ENCODE results near the gene ACYP1.
A peak's percentile ranks its signal among the peaks of the same experiment; 100 is the strongest.

The ACYP1 gene

GRCh38 chr14:75022655-75023054 is 41.2 kb downstream of the ACYP1 start:
- in situ Hi-C loops (cut with MboI; ENCODE audit: low pct_unique_long_range_greater_than_20kb, low sequenced_read_pairs, unreplicated experiment) = no loop called here
- no peak for DNase-seq (ENCODE audit: low spot score)

GRCh38 chr14:75018694-75019093 is 45.1 kb downstream of the ACYP1 start:
- TF ChIP-seq, protein P1, sequence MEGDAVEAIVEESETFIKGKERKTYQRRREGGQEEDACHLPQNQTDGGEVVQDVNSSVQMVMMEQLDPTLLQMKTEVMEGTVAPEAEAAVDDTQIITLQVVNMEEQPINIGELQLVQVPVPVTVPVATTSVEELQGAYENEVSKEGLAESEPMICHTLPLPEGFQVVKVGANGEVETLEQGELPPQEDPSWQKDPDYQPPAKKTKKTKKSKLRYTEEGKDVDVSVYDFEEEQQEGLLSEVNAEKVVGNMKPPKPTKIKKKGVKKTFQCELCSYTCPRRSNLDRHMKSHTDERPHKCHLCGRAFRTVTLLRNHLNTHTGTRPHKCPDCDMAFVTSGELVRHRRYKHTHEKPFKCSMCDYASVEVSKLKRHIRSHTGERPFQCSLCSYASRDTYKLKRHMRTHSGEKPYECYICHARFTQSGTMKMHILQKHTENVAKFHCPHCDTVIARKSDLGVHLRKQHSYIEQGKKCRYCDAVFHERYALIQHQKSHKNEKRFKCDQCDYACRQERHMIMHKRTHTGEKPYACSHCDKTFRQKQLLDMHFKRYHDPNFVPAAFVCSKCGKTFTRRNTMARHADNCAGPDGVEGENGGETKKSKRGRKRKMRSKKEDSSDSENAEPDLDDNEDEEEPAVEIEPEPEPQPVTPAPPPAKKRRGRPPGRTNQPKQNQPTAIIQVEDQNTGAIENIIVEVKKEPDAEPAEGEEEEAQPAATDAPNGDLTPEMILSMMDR (IDR thresholded peaks at IDR 0.05; ENCODE audit: extremely low read depth, insufficient read depth, missing control alignments) = no peak
- no peak for DNase-seq (ENCODE audit: low spot score)
- in situ Hi-C loops (cut with MboI; ENCODE audit: low pct_unique_long_range_greater_than_20kb, low sequenced_read_pairs, unreplicated experiment) = no loop called here

More at GRCh38 chr14:75022655-75023054, 41.2 kb downstream of the ACYP1 start:
- TF ChIP-seq, protein P1 (IDR thresholded peaks at IDR 0.05; ENCODE audit: extremely low read depth, insufficient read depth, missing control alignments) = peak; percentile 31

GRCh38 chr14:75016815-75017214 is 47.0 kb downstream of the ACYP1 start:
- in situ Hi-C loops (cut with MboI; ENCODE audit: low pct_unique_long_range_greater_than_20kb, low sequenced_read_pairs, unreplicated experiment) = no loop called here
- TF ChIP-seq, protein P1 (IDR thresholded peaks at IDR 0.05; ENCODE audit: extremely low read depth, insufficient read depth, missing control alignments) = no peak
- no peak for DNase-seq (ENCODE audit: low spot score)

DNA sequence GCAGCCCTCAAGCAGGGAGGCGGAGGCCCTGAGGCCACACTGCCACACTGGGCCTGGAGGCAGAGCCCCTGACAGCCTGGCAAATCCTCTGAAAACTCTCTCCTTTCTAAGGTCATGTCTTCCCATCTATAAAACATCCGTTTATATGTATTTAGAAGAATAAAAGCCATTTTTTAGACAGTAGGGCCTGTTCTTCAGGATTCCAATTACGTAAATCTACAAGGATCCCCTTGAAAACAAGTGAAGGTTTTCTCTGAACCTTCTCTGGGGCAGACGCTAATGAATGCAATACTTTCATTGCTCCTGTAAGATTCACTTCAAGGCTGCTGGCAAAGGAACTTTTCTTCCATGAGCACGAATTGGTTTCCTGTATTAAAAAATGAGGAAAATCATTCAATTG is 48.3 kb downstream of the ACYP1 start:
- in situ Hi-C loops (cut with MboI; ENCODE audit: low pct_unique_long_range_greater_than_20kb, low sequenced_read_pairs, unreplicated experiment) = no loop called here
- TF ChIP-seq, protein P1 (IDR thresholded peaks at IDR 0.05; ENCODE audit: extremely low read depth, insufficient read depth, missing control alignments) = no peak
- no peak for DNase-seq (ENCODE audit: low spot score)

DNA sequence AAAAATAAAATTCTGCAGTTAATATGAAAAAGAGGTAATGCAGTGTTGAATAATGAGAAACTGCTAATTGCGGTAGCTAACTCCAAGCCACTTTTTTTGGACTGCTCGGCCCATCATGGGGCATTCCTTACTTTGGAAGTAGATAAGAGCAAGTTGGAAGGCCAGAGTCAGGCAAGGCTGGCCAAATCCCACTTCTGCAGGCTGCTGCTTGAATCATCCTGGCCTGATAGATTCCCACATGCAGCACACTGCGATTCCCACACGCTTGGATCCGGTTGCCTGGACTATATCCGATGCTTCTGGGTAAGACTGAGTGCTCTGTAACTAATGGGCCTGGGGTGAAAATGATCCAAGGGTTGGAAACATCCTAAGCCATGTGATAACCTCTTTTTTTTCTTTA is 50.5 kb downstream of the ACYP1 start:
- in situ Hi-C loops (cut with MboI; ENCODE audit: low pct_unique_long_range_greater_than_20kb, low sequenced_read_pairs, unreplicated experiment) = no loop called here
- no peak for DNase-seq (ENCODE audit: low spot score)
- TF ChIP-seq, protein P1 (IDR thresholded peaks at IDR 0.05; ENCODE audit: extremely low read depth, insufficient read depth, missing control alignments) = no peak

- TF ChIP-seq, protein P1 (IDR thresholded peaks at IDR 0.05; ENCODE audit: extremely low read depth, insufficient read depth, missing control alignments) = no peak
- no peak for DNase-seq (ENCODE audit: low spot score)
- in situ Hi-C loops (cut with MboI; ENCODE audit: low pct_unique_long_range_greater_than_20kb, low sequenced_read_pairs, unreplicated experiment) = no loop called here
These were observed 52.3 kb downstream of the ACYP1 start for GRCh38 chr14:75011356-75011994.
